ENCODE results near the gene TOMM20.
"Not testable (repeated sequence)": the region's sequence is repeated elsewhere in the genome, so short reads cannot be mapped to it uniquely, and the experiment has no call there.

TOMM20 gene

DNA sequence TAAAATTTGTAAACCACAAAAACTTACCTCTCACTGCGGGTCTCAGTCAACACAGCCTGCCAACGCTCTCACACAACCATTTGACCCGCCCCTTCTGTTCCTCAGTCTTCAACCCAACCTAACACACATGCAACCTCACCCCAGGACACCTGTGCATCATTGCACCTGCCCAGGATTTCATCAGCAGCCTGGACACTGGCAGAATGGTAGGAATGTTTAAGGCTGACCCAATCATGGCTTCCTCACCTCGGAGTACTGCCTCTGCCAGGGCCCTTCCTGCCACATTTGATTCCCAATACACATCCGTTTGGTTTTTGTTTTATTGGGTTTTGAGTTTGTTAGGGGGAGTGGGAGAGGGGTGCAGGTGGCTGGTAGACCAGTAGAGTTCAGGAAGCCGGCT, 40.7 kb downstream of the TOMM20 start:
- Histone ChIP-seq H3K9me3 (replicated peaks; ENCODE audit: insufficient read depth, low read length) (no peaks in the 10 kb centered on the region), H3K79me2 (ENCODE audit: low read length) (no peaks in the 10 kb centered on the region), H2AFZ (ENCODE audit: low read length) (no peak overlapping the region)

DNA sequence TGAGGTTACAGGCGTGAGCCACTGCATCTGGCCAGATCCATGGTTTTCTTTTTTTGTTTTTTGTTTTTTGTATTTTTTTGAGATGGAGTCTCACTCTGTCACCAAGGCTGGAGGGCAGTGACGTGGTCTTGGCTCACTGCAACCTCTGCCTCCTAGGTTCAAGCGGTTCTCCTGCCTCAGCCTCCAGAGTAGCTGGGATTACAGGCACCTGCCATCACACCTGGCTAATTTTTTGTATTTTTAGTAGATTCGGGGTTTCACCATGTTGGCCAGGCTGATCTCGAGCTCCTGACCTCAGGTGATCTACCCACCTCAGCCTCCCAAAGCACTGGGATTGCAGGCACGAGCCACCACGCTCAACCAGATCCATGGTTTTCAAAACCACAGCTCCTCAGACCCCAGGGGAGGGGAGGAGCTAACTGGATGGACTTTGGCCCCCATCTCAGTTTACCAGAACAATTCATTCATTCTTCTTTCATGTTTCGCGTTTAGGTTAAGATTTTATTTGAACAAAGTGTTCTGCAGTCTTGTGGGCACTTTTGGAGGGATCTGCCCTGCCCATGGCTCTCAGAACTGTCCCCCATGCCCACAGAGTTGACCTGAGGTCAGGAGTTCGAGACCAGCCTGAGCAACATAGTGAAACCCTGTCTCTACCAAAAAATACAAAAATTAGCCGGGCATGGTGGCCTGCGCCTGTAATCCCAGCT, 43.1 kb downstream of the TOMM20 start:
- H2AFZ ChIP-seq (ENCODE audit: low read length); DNase-seq; H3K36me3 ChIP-seq (replicated peaks; ENCODE audit: insufficient read depth, low read length); H3K27me3 ChIP-seq (replicated peaks; ENCODE audit: insufficient read depth, low read length); H3K4me2 ChIP-seq (ENCODE audit: low read depth, low read length); H3K9me2 ChIP-seq (replicated peaks; ENCODE audit: insufficient read depth, low read length); H3K79me2 ChIP-seq (ENCODE audit: low read length); H4K20me1 ChIP-seq (ENCODE audit: insufficient read depth, low read length); H3K9me3 ChIP-seq (replicated peaks; ENCODE audit: insufficient read depth, low read length); H3F3A ChIP-seq (ENCODE audit: insufficient read depth, low read length); H3K4me3 ChIP-seq (ENCODE audit: low read length); H3K9ac ChIP-seq (ENCODE audit: low read length); H3K27ac ChIP-seq (ENCODE audit: low read length): not testable (repeated sequence)
- peaks cover 17% of the 10 kb centered on the region for H3K4me1 ChIP-seq (ENCODE audit: low read length)

More for the DNA sequence above, 40.7 kb downstream of the TOMM20 start:
- no peak for DNase-seq
- Histone ChIP-seq H3F3A (ENCODE audit: insufficient read depth, low read length) (peaks cover 6% of the 10 kb centered on the region), H3K4me2 (ENCODE audit: low read depth, low read length) (no peak overlapping the region), H3K9ac (ENCODE audit: low read length) (no peak overlapping the region), H3K36me3 (replicated peaks; ENCODE audit: insufficient read depth, low read length) (no peaks in the 10 kb centered on the region), H3K4me3 (ENCODE audit: low read length) (no peak overlapping the region), H3K4me1 (ENCODE audit: low read length) (peaks cover 10% of the 10 kb centered on the region), H4K20me1 (ENCODE audit: insufficient read depth, low read length) (no peaks in the 10 kb centered on the region), H3K27me3 (replicated peaks; ENCODE audit: insufficient read depth, low read length) (no peaks in the 10 kb centered on the region), H3K9me2 (replicated peaks; ENCODE audit: insufficient read depth, low read length) (no peaks in the 10 kb centered on the region), H3K27ac (ENCODE audit: low read length) (no peak overlapping the region)
- no peak for TF ChIP-seq EZH2 (optimal IDR thresholded peaks at IDR 0.05; ENCODE audit: low read depth, low read length)
- TF ChIP-seq, protein P1, sequence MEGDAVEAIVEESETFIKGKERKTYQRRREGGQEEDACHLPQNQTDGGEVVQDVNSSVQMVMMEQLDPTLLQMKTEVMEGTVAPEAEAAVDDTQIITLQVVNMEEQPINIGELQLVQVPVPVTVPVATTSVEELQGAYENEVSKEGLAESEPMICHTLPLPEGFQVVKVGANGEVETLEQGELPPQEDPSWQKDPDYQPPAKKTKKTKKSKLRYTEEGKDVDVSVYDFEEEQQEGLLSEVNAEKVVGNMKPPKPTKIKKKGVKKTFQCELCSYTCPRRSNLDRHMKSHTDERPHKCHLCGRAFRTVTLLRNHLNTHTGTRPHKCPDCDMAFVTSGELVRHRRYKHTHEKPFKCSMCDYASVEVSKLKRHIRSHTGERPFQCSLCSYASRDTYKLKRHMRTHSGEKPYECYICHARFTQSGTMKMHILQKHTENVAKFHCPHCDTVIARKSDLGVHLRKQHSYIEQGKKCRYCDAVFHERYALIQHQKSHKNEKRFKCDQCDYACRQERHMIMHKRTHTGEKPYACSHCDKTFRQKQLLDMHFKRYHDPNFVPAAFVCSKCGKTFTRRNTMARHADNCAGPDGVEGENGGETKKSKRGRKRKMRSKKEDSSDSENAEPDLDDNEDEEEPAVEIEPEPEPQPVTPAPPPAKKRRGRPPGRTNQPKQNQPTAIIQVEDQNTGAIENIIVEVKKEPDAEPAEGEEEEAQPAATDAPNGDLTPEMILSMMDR (IDR thresholded peaks at IDR 0.05; ENCODE audit: low read length) = no peak
- TF ChIP-seq EZH2phosphoT487 (IDR thresholded peaks at IDR 0.05; ENCODE audit: low read length) = no peak

DNA sequence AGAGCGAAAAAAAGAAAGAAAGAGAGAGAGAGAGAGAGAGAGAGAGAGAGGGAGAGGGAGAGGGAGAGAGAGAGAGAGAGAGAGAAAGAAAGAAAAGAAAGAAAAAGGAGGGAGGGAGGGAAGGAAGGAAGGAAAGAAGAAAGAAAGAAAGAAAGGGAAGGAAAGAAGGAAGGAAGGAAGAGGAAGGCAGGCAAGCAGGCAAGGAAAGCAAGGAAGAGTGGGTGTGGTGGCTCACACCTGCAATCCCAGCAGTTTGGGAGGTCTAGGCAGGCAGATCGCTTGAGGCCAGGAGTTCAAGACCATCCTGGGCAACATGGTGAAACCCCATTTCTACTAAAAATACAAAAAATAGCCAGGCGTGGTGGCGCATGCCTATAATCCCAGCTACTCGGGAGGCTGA, 47.8 kb downstream of the TOMM20 start:
- H3K9me2 ChIP-seq (replicated peaks; ENCODE audit: insufficient read depth, low read length); DNase-seq; H3K27me3 ChIP-seq (replicated peaks; ENCODE audit: insufficient read depth, low read length); H3K27ac ChIP-seq (ENCODE audit: low read length); H3K4me2 ChIP-seq (ENCODE audit: low read depth, low read length); H3K9me3 ChIP-seq (replicated peaks; ENCODE audit: insufficient read depth, low read length); H3K36me3 ChIP-seq (replicated peaks; ENCODE audit: insufficient read depth, low read length); H3K4me3 ChIP-seq (ENCODE audit: low read length); H3K79me2 ChIP-seq (ENCODE audit: low read length); H4K20me1 ChIP-seq (ENCODE audit: insufficient read depth, low read length); H2AFZ ChIP-seq (ENCODE audit: low read length); H3K9ac ChIP-seq (ENCODE audit: low read length): not testable (repeated sequence)
- peaks cover 44% of the 10 kb centered on the region for H3F3A ChIP-seq (ENCODE audit: insufficient read depth, low read length)
- H3K4me1 ChIP-seq (ENCODE audit: low read length) = peaks cover 56% of the 10 kb centered on the region

DNA sequence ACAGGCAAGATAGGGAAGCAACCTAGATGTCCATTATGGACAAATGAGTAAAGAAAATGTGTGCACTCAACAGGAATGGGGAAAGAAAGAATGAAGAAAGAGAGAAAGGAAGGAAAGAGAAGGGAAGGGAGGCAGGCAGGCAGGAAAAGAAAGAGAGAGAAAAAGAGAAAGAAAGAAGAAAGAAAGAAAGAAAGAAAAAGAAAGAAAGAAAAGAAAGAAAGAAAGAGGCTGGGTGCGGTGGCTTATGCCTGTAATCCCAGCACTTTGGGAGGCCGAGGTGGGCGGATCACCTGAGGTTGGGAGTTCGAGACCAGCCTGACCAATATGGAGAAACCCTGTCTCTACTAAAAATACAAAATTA, 48.4 kb downstream of the TOMM20 start:
- not testable (repeated sequence) for H3K4me3 ChIP-seq (ENCODE audit: low read length); H3K27me3 ChIP-seq (replicated peaks; ENCODE audit: insufficient read depth, low read length); H4K20me1 ChIP-seq (ENCODE audit: insufficient read depth, low read length); H3K9me2 ChIP-seq (replicated peaks; ENCODE audit: insufficient read depth, low read length); H2AFZ ChIP-seq (ENCODE audit: low read length); DNase-seq; H3K36me3 ChIP-seq (replicated peaks; ENCODE audit: insufficient read depth, low read length); H3K9me3 ChIP-seq (replicated peaks; ENCODE audit: insufficient read depth, low read length); H3K79me2 ChIP-seq (ENCODE audit: low read length)
- Histone ChIP-seq H3K27ac (ENCODE audit: low read length) (peak overlapping the region; percentile 93), H3K4me2 (ENCODE audit: low read depth, low read length) (peak overlapping the region; percentile 46), H3K4me1 (ENCODE audit: low read length) (peaks cover 61% of the 10 kb centered on the region), H3F3A (ENCODE audit: insufficient read depth, low read length) (peaks cover 49% of the 10 kb centered on the region), H3K9ac (ENCODE audit: low read length) (peak overlapping the region; percentile 80)
